Ovary (tissue), 1 donor: ENCODE measurements around the gene CALHM4.

Source experiments
- EP300 ChIP-seq: sonication (generic); formaldehyde crosslinking; IDR thresholded peaks from one replicate; pipeline ENCODE4 v1.6.1; 2017; ENCODE audit warnings: antibody characterized with exemption
- POLR2A ChIP-seq: fragments of 450-650 bp; IDR thresholded peaks from one replicate; pipeline ENCODE4 v1.6.1; 2017; ENCODE audit warnings: antibody characterized with exemption, mild to moderate bottlenecking, moderate library complexity

- TF ChIP-seq POLR2A (no peak), EP300 (no peak)
Observed at GRCh38 chr6:116542426-116542825, 11.1 kb upstream of the CALHM4 start.
